GM18511 (cell line): ENCODE results near the gene MYD88.
"Not testable (repeated sequence)": the region's sequence is repeated elsewhere in the genome, so short reads cannot be mapped to it uniquely, and the experiment has no call there.

Experiments
- ATAC-seq: cut with Tn5 transposase; IDR thresholded peaks from one replicate; pipeline ENCODE4 v1.9.1; 2021; ENCODE audit warnings: mild to moderate bottlenecking, moderate library complexity; ENCODE audit not compliant: unreplicated experiment

The MYD88 gene

DNA sequence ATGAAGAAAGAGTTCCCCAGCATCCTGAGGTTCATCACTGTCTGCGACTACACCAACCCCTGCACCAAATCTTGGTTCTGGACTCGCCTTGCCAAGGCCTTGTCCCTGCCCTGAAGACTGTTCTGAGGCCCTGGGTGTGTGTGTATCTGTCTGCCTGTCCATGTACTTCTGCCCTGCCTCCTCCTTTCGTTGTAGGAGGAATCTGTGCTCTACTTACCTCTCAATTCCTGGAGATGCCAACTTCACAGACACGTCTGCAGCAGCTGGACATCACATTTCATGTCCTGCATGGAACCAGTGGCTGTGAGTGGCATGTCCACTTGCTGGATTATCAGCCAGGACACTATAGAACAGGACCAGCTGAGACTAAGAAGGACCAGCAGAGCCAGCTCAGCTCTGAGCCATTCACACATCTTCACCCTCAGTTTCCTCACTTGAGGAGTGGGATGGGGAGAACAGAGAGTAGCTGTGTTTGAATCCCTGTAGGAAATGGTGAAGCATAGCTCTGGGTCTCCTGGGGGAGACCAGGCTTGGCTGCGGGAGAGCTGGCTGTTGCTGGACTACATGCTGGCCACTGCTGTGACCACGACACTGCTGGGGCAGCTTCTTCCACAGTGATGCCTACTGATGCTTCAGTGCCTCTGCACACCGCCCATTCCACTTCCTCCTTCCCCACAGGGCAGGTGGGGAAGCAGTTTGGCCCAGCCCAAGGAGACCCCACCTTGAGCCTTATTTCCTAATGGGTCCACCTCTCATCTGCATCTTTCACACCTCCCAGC, 2.9 kb downstream of the MYD88 start:
- no peak for ATAC-seq

DNA sequence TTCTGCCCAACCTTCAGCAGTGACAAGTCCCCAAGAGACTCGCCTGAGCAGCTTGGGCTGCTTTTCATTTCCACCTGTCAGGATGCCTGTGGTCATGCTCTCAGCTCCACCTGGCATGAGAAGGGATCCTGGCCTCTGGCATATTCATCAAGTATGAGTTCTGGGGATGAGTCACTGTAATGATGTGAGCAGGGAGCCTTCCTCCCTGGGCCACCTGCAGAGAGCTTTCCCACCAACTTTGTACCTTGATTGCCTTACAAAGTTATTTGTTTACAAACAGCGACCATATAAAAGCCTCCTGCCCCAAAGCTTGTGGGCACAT, 3.5 kb downstream of the MYD88 start:
- ATAC-seq: no peak

DNA sequence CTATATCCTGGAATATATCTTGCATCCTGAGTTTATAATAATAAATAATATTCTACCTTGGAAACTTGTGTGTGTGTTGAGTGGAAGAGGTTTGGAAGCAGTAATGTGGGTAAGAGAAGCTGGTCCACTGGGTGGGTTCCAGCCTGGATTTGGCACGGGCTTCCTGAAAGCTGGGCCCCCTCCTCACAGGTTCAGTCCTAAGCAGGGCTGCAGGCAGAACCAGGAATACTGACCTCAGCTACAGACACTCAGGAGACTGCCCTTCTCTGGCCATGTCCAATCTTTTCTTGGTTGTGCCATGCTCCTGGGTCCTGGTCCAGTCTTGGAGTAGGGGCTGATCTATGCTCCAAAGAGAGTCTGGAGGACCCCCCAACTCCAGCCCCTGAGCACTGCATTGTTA, 4.5 kb downstream of the MYD88 start:
- ATAC-seq: no peak

DNA sequence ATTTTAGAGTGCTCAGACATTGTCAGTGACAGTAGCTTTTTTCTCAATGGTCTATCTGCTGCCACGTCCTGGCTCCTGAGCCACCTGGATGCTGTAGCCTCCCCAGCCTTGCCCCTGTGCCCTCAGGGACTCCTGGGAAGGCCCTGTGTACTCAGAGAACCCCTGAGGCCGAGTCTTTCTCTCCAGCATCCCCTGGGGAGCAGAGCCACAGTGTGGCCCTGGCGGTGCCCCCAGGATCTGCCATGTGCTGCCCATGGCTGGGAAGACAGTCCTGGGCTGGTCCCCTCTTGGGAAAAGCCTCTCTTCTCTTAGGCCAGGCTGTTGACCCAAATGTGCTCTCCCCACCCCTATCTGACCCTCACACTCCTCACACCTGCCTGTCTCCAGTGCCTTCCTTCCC, 5.0 kb downstream of the MYD88 start:
- no peak for ATAC-seq

- ATAC-seq: no peak
Measured at GRCh38 chr3:38146504-38146903, 8.0 kb downstream of the MYD88 start.

- no peak for ATAC-seq
Measured at GRCh38 chr3:38147421-38147820, 9.0 kb downstream of the MYD88 start.

GRCh38 chr3:38148311-38148882, 9.9 kb downstream of the MYD88 start:
- ATAC-seq: no peak

- ATAC-seq: no peak
Measured at GRCh38 chr3:38149708-38150107, 11.2 kb downstream of the MYD88 start.

DNA sequence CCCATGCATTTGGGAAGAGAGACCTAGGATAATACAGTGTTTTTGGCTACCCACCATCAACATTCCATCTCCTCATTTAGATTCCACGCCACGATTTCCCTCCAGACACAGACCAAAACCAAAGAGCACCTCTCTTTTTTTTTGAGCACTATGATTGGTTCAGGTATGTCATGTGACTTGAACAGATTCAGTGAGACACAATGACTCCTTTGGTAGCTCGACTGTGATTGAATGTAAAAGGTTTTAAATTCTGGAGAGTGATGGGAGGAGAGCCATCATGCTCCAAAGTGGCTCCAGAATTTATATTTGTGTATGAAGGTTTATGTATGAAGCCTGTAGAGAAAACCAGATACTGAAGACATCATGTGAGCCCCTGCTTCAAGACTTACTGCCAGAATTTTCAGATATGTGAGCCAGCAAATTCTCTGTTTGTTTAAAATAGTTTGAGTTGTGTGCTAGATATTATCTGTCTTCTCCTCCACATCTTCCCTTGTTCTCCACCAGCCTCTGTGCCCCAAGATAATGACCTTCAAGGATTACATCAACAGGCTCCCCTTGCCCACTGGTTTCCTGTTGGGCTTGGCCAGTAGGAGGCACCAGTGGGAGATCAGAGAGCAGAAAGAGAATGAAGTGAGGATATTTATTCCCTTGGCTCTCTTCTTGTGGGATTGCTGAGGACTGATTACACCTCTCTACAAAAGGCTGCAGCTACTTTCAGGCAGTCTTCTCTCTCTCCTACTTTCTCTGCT, 12.5 kb downstream of the MYD88 start:
- ATAC-seq: no peak

- no peak for ATAC-seq
Measured at GRCh38 chr3:38151667-38152265, 13.3 kb downstream of the MYD88 start.

DNA sequence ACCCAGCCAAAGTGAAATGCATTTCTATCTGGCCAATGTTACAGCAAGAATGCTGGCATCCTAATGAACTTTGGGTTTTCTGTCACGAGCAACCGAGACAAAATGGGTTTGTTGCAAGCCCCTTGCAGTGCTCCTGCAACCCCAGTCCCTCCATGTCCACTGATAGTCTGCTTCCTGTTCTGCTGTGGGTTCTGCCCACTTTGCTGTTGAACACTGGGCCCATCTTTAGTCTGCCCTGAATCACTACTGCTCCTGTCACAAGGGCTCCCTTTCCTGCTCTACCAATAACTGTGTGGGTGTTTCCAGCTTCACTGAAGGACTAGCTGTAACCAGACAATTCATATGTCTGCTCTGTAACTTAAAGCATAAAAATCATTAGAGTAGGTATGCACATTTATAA, 14.1 kb downstream of the MYD88 start:
- no peak for ATAC-seq

GRCh38 chr3:38153221-38153620, 14.8 kb downstream of the MYD88 start:
- no peak for ATAC-seq

DNA sequence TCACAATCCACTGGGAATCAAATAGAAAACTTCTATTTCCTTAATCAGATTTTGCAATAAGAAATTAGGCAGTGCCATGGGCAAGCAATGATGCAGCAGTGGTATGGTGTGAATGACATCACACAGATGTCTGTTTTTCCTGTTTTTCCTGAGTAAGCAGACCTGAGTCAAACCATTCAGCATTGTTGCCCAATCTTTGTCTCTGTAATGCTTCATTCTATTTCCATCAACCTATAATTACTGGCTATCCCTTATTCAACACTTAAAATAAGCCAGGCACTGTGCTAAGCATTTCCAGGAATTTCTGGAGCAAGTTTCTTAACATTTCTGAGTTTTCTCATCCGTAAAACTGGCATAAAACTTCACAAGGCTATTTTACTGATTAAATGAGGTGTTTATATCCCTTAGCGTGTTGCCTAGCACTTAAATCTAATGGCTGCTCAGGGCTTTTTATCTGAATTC, 15.6 kb downstream of the MYD88 start:
- no peak for ATAC-seq

DNA sequence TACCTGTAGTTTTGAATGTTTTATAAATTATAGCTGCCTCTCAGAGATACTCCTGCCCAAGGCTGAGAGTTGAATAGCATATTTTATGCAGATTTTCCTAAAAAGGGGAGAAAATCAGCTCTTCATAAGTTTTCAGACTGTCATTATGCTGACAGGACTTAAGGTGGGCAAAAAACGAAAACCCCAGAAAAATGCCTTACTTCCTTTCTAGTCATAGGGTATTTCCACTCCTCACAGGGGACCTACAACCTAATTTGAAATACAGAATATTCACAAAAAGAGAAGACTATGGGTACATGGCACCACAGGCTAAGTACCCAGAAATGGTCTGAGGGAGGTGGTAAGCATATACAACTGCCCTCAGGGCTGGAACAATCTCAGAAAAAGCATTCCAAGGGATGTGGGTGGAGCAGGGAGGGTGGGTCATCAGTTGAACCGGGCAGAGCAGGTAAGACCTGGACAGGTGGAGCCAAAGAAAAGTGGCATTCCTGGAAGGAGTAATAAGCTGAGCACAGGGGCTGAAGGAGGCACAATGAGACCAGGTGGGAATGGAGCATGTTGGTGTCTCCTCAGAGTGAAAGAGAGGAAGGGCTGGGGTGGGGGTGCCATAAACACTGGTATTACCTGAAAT, 16.3 kb downstream of the MYD88 start:
- ATAC-seq: no peak

DNA sequence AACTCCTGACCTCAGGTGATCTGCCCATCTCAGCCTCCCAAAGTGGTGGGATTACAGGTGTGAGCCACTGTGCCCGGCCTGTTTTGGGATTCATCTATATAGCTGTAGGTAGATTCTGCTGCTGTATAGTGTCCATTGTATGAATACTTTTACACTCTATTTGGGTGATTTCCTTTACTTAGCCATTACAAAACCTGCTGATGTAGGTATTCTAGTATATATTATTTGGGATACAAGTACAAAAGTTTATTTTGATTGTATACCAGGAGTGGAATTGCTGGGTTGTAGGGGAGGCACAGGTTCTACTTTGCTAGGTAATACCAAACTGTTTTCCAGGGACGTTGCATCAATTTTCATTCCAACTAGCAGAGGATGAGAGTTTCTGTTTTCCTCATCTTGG, 17.4 kb downstream of the MYD88 start:
- no peak for ATAC-seq

GRCh38 chr3:38157117-38157516, 18.7 kb downstream of the MYD88 start:
- ATAC-seq: no peak

DNA sequence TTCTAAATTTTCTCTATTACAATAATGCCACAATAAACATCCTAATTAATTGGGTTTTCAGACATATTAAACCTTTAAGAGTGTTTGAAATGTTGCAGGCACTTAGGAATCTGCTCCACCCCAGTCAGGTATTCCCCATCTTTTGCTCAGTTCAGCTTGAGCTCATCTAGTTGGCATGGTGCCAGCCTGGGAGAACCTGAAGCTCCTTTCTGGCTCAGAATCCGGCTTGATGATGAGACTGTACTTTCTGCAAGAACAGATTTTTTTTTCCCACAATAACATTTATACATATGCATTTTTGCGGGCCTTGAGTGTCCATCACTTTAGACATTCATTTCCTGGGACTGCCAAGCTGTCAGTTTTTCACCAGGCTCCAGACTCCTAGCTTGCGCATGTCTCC, 19.1 kb downstream of the MYD88 start:
- ATAC-seq: no peak

- ATAC-seq: no peak
Measured at GRCh38 chr3:38158472-38158871, 20.0 kb downstream of the MYD88 start.

GRCh38 chr3:38160704-38161103, 22.2 kb downstream of the MYD88 start:
- not testable (repeated sequence) for ATAC-seq

DNA sequence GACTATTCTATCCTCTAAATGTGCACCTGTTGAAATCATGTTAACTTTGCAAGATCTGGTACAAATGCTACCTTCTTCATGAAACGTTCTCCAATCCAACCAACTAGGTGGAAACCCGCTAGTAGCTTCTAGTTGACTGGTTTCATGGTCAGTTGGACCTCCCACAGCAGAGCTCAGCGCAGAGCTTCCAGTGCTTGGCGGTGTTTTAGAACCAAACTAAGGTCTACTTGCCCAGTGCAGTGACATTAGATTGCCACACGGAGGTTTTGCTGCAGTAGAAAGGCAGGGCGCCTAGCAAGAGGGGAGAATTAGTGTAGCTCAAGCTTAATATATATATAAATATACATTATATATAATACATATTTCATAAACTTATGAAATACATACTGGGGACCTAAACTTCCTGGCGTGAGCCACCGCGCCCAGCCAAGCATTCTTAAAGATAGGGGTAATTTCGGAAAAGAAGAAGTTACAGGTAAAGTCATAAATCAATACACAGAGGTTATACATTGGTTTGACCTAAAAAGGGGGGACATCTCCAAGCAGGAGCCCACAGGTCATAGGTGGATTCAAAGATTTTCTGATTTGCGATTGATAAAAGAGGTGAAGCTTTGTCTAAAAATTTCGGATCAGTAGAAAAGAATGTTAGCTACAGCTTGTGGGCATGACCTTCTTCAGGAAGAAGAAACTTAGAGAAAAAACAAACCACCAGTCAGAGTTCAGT, 24.8 kb downstream of the MYD88 start:
- no peak for ATAC-seq
